Activated T-helper 9 cell treated with anti-CD3 and anti-CD28 coated beads, Interleukin-2, amount 50 U/mL, for 16 hours (primary cell): ENCODE measurements around the gene ADCY5.

ENCODE experiments used
- DNase-seq: peaks from one replicate; pipeline ENCODE4 v3.0.0-alpha.2; 2020; ENCODE audit warnings: low read depth

Gene ADCY5

DNA sequence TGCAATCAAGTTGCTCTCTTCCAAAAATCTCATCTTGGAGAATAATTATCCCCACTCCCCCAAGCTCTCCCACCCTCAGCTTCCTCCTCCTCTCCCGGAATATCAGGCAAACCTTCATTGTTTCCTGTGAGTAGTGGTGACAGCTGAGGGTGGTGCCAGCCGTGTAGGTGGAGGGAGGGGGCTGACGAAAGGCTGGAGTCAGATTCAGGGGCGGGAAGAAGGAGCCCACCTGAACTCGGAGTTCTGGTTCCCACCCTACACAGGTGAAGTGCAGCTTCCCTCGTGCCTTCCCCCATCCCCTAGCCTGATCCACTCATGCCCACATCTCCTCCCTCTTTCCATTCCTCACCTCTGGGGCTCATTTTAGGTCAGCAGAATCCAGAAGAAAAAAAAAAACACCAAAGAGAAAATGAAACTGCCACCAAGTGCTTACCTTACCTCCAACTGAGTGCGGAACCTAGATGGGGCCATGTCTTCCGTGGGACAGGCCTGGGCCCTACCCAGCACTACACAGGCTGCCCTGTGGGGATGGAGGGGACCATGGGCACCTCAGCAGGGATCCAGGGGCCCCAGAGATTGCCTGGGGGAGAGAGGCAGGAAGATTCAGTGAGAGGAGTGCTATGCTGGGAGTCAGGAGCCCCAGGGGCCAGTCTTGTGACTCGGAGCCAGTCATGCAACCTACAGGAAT, 81.3 kb downstream of the ADCY5 start:
- no peak for DNase-seq

- no peak for DNase-seq
These were observed 83.3 kb downstream of the ADCY5 start for GRCh38 chr3:123365450-123366143.

GRCh38 chr3:123361071-123361470, 87.8 kb downstream of the ADCY5 start:
- no peak for DNase-seq

GRCh38 chr3:123357275-123357674, 91.6 kb downstream of the ADCY5 start:
- no peak for DNase-seq

GRCh38 chr3:123353850-123354233, 95.0 kb downstream of the ADCY5 start:
- no peak for DNase-seq

DNA sequence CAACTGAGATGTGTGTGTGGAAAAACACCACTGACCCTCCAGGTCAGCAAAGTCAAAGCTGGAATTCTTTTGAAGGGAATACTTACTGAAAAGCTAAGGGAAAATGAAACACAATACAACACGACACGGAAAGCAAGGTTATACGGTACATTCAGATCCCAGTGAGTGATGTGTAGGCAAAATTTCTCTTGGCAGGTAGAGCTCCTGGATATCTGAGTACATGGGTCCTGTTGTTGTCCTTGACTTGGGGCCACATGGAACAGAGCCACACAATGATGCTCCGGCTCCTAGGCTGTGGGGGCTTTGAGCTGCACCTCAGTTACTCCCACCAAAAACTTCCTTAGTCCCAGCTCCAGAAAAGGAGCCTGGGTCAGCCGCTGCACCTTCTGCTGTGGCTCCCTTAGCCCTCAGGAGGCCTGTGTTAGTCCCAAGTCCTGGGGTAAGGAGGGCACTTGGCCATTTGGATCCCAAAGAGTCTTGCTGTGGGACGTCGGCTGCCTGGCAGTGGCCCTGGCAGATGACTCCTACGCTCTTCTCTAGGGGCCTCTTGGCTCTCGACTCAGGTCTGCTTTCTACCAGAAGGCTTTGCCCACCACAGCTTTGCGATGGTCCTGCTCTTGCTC, 95.6 kb downstream of the ADCY5 start:
- DNase-seq, result no peak

- no peak for DNase-seq
These were observed 96.7 kb downstream of the ADCY5 start for GRCh38 chr3:123352134-123352554.

- DNase-seq, result no peak
These were observed 97.4 kb downstream of the ADCY5 start for GRCh38 chr3:123351501-123351900.

DNA sequence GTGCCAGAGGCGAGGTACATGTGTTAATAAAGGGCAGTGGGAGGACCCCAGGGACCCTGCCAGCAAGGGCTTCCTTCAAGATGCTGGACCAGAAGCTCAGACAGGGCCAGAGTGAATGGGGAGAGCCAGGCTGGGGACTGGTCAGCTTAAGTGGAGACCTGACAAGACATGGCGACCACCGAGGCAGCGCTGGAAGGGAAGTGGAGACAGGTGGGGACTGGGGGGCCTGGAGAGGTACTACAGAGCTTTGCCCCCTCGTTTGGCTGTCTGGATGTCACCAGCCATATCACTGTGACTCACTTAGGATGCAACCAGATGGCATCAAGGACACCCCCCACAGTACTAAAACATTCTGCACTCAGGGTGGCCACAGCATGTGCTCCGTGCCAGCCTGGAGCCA, 97.9 kb downstream of the ADCY5 start:
- no peak for DNase-seq

DNA sequence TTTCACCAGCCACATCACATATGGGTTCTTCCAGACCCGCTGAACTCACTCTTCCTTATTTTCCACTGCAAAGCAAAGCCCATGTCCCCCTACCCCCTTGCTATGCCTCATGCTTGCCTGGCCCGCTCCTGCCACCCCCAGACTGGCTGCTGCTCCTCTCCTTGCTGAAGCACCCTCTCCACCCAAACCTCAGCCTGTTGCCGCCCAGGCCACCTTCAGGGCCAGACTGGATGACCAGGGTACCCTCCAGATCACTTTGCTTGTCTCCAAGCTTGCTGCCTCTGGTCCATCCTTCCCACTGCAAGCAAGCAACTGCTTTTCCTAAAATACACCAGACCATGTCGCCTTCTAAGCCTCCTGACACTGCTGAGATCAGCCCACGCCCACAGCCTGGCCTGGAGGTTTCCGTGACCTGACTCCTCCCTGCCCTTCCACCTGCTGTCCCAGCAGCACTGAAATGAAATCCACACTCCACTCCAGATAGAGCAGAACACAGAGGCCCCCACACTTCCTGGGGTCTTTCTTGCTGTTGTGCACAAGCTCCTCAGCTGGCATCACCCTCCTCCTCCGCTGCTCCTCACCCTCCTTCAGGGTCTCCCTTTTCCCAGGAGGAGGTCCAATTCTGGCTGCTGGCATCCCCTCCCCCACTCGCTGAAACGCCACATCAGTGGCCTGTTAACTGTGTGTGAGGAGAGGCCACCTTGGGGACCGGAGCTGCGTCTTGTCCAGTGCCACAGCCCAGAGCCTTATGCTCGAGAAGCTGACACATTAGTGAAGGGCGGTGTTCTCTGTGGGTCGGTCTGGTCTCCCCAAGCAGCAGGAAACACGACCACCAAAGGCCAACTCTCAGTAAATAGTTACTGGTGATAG, 99.1 kb downstream of the ADCY5 start:
- no peak for DNase-seq

DNA sequence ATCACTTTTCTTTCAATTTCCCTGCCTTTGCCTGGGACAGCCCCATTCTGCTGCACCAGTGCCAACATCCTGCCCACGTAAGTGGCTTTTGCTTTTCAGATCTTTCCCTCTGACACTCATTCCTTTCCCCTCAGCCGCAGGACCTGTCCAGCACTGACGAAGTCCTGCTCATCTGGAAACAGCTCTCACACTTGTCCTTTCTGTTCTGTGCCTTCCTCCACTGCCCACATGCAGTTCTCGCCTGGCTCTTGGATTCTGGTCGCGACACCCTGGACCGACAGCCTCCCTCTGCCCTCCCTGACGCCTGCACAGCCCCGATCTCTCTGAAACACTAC, 99.7 kb downstream of the ADCY5 start:
- DNase-seq, result no peak

- no peak for DNase-seq
These were observed 100.3 kb downstream of the ADCY5 start for GRCh38 chr3:123348471-123349200.

- DNase-seq, result no peak
These were observed 101.1 kb downstream of the ADCY5 start for GRCh38 chr3:123347691-123348264.

- DNase-seq, result no peak
These were observed 101.7 kb downstream of the ADCY5 start for GRCh38 chr3:123347205-123347604.

DNA sequence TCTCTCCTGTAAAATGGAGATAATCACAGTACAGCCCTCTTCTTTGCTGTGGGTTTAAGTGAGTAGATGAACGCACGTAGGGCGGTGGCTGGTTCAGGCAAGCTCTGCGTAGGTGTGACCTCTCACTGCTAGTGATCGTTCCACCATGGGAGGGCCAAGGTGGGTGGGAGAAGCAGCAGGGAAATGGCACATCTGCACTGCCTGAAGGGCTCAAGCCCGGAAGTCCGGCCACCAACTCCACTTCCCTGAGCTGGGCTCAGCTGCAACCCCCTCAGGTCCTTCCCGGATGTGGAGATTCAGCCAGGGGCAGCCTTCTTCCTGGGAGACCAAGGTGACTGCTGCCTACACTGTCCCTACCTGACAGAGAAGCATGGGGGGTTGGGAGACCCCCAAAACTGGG, 102.9 kb downstream of the ADCY5 start:
- no peak for DNase-seq

DNA sequence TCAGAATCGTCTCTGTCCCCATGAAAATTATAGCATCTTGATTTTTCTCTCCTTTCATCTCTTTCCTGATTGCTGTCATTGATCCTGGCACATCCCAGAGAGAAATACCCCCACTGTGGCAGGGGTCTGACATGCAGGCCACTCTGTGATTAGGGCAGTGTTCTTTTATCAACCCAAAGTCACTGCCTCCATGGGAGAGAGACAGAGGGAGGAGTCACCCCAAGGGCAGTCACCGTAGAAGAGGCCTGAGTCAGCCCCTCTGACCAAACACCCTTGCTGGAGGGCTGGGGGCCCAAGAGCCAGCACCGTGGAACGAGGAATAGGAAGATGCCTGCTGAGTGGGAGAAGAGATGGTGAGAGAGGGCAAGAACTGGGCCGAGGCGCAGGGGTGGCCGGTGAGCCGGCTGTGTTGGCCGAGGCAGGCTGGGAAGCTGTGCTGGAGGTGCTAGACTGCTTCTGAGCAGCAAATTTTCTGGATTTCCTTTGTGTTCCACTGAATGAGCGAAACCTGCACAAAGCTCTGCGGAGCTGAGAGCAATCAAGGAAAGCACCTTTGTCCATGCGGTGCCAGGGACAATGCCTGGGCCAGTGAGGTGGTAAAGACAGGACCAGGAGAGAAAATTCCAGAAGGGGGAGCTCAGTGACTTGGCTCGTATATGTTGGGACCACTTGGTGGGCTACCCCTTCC, 103.8 kb downstream of the ADCY5 start:
- DNase-seq, result no peak

DNA sequence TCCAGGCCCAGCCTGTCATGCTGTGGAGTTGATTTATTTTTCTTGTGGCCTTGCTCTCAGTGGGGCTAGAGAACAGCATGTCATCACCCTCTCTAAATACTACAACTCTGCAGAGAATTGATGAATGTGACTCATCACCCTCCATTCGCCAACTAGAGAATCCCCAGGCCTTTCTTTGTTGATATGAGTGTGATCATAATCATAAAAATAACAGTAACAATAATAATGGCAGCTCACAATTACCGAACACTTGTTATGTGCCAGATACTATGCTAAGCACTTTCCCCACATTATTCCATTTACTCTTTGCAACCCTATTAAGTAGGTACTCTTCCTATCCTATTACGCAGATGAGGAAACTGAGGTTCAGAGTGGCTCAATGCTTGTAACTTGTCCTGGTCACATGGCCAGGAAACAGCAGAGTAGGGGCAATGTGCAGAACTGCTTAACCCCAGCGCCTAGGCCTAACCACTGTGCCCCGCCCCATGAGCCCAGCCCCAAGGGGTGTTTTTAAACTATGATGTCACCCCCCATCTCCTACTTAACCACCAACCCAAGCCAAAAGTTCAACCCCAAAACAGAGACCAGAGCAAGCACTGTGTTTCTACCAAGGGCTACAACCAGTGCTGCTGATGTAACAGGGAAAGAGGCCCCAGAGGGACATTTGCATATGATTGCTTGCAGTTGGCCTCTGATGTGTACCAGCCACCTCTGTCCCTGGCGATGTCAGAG, 104.5 kb downstream of the ADCY5 start:
- DNase-seq, result no peak

GRCh38 chr3:123343296-123344174, 105.4 kb downstream of the ADCY5 start:
- DNase-seq, result no peak

- DNase-seq, result no peak
These were observed 106.2 kb downstream of the ADCY5 start for GRCh38 chr3:123342631-123343080.
